Measurements from ENCODE around the gene HTRA2.
A peak's percentile ranks its signal among the peaks of the same experiment; 100 is the strongest.

Gene HTRA2

DNA sequence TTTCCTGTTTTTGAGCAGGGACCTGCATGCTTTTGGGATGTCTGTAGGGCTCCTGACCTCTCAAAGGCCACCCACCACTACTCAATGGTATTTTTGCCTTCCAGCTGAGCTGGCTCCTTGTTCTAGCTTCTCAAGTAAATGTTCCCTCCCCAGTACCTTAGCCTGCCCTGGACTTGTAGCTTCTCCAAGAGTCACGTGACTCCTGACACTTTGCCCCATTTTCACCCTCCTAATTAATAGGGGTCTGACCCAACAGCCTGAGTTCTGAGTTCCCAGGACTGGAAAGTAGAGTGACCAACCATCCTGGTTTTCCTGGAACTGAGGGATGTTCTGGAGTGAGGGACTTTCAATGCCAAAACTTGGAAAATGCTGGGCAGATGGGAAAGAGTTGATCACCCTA, 34.3 kb upstream of the HTRA2 start:
- TF ChIP-seq, protein P1, sequence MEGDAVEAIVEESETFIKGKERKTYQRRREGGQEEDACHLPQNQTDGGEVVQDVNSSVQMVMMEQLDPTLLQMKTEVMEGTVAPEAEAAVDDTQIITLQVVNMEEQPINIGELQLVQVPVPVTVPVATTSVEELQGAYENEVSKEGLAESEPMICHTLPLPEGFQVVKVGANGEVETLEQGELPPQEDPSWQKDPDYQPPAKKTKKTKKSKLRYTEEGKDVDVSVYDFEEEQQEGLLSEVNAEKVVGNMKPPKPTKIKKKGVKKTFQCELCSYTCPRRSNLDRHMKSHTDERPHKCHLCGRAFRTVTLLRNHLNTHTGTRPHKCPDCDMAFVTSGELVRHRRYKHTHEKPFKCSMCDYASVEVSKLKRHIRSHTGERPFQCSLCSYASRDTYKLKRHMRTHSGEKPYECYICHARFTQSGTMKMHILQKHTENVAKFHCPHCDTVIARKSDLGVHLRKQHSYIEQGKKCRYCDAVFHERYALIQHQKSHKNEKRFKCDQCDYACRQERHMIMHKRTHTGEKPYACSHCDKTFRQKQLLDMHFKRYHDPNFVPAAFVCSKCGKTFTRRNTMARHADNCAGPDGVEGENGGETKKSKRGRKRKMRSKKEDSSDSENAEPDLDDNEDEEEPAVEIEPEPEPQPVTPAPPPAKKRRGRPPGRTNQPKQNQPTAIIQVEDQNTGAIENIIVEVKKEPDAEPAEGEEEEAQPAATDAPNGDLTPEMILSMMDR (IDR thresholded peaks at IDR 0.05; ENCODE audit: unreplicated experiment in 3 of 3) = no peak
- Mint-ChIP-seq H3K27me3 (ENCODE audit: low read depth) (peaks cover 58% of the 10 kb centered on the region), H3K4me3 (no peak overlapping the region), H3K27ac (no peak overlapping the region), H3K4me1 (peaks cover 12% of the 10 kb centered on the region), H3K9me3 (no peaks in the 10 kb centered on the region), H3K36me3 (ENCODE audit: low read depth) (peaks cover 47% of the 10 kb centered on the region)

DNA sequence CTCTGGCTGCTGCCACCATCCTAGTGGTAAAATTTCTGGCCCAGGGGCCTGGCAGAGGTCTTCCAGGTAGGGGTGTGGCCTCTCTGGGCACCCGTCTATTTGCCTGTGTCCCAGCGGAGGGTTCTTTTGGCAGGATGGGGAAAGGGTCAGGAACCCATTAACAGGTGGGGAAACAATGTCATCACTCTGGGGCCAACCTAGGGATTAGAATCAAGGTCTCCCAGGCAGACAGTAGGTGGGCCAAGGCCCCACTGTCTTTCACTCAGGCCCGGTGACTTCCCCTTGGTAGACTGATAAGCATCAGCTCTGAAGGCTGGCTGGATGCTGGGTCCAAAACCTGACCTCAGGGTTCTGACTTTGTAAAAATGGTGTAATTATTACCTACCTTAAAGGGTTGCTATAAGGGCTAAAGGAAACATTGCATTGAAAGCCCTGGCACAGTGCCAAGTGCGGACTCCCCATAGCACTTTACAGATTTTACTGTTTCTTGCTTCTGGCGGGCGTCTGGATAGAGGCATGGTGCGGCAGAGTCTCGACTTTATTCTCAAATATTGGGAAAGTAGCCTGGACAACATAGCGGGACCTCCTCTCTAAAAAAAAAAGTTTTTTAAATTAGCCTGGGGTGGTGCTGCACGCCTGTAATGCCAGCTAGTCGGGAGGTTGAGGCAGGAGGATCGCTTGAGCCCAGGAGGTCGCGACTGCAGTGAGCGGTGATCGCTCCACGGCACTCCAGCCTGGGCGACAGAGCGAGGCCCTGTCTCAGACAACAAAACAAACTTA, 32.5 kb upstream of the HTRA2 start:
- peaks cover 28% of the 10 kb centered on the region for H3K4me1 Mint-ChIP-seq
- peak overlapping the region; percentile 58 to 89 (median 87) for H3K4me3 Mint-ChIP-seq
- H3K27ac Mint-ChIP-seq = no peak overlapping the region
- peaks cover 29% of the 10 kb centered on the region for H3K36me3 Mint-ChIP-seq (ENCODE audit: low read depth)
- TF ChIP-seq, protein P1 (IDR thresholded peaks at IDR 0.05; ENCODE audit: unreplicated experiment in 3 of 3) = no peak
- H3K9me3 Mint-ChIP-seq = no peaks in the 10 kb centered on the region
- H3K27me3 Mint-ChIP-seq (ENCODE audit: low read depth) = peaks cover 76% of the 10 kb centered on the region

DNA sequence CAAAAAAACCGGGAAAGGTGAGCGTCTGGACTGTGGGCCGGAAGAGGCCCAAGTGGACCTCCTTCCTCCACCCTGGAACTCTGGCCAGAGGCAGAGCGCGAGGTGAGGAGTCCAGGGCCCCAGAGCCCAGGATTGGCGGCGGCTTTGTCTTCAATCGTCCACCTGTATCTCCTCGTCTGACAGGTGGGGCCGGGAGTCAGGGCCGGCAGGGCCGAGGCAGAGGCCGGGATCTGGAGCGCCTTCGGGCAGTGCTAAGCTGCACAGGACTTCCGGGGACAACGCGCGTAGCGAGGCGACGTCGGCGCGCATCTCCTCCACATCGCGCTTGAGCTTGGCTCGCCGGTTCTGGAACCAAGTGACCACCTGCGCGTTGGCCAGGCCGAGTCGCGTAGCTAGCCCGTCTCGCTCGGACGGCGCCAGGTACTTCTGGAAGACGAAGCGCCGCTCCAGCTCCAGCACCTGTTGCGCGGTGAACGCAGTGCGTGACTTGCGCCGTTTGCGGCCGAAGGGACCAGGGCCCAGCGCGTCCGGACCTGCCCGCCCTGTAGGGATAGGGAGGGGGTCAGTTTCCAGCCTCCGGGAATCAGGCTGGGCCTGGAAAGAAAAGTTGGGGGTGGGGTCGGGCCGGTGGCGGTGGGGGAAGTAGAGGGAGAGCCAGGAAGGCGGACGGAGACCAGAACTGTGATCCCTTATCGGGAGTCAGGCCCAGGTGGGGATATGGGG, 31.8 kb upstream of the HTRA2 start:
- H3K36me3 Mint-ChIP-seq (ENCODE audit: low read depth) = peaks cover 26% of the 10 kb centered on the region
- peaks cover 34% of the 10 kb centered on the region for H3K4me1 Mint-ChIP-seq
- H3K4me3 Mint-ChIP-seq = peak overlapping the region; percentile 86 to 89 (median 87)
- peaks cover 83% of the 10 kb centered on the region for H3K27me3 Mint-ChIP-seq (ENCODE audit: low read depth)
- no peaks in the 10 kb centered on the region for H3K9me3 Mint-ChIP-seq
- peak overlapping the region in 2 of 3 experiments; percentile 23 to 79 for H3K27ac Mint-ChIP-seq
- TF ChIP-seq, protein P1 (IDR thresholded peaks at IDR 0.05; ENCODE audit: unreplicated experiment in 3 of 3) = no peak

DNA sequence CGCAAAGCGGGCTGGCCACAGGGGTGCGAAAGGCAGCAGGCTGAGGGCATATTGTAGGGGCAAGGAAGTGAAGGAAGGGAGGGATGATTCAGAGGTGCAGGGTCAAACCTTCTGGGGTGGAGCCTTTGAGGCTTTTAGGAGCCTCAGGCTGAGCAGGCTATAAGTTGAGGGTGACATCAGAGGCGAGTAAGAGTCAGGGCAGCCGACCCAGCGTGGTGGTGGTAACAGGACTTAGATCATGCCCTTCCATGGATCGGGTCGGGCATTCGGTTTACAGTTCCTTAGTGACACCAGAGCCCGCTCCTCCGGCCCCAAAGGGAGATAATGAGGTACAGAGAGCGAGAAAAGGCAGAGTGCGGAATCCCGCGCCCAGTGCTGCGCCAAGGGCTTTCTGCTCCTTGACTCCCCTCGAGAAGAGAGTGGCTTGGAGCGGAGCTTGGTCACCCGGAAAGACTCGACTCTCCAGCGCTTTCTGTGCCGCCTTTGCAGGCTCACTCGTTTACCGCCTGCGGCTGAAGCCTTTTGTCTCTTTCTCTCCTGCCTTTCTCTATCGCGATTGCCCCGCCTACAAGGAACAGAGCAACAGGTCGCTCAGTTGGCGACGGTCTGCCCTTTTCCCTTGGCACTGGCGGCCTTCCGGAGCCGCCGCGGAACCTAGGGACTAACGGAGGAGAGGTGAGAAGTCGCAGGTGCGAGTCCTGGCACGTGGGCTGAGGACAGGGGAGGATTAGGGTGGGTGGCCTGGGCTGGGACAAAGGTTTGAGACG, 31.1 kb upstream of the HTRA2 start:
- Mint-ChIP-seq H3K4me1 (peaks cover 34% of the 10 kb centered on the region), H3K27me3 (ENCODE audit: low read depth) (peaks cover 91% of the 10 kb centered on the region), H3K4me3 (peak overlapping the region; percentile 86 to 89 (median 87)), H3K36me3 (ENCODE audit: low read depth) (peaks cover 22% of the 10 kb centered on the region), H3K27ac (peak overlapping the region; percentile 57 to 79 (median 75)), H3K9me3 (no peaks in the 10 kb centered on the region)
- TF ChIP-seq, protein P1 (IDR thresholded peaks at IDR 0.05; ENCODE audit: unreplicated experiment in 3 of 3) = no peak

DNA sequence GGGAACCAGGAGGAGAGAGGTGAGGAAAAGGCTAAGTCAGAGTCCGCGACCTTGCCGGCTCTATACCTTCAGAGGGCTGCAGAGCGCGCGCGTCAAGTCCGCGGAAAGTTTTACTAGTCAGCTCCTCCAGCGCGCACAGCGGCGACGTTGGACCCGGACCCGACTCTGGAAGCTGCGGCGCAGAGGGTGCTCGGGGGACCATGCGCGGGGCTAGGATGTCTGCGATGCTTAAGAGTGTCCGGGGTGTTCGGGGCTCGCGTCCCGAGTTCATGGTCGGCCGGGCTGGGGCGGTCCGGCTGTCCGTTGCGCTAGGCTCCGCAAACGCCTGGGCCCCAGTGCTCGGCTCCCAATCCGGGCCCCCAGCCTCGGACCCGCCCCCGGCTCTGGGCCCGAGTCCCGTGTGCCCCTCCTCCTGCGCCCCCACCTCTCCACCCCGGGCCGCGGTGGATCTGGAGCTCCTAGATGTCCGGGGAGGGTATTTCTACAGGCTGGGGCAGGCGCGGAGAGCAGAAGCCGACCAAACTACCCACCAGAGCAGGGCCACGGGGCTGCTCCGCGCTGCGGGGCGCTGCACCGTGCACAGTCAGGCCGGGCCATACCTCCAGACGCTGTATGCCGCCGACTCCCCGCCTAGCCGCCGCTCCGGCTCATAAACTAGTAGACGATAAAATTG, 30.3 kb upstream of the HTRA2 start, which contains the start of gene LBX2:
TSS of gene LBX2 (minus strand) at position 337 of the 673 bp plus-strand sequence. CDS start at position 271, 66 bp downstream.
- Mint-ChIP-seq H3K27me3 (ENCODE audit: low read depth) (peaks cover 98% of the 10 kb centered on the region), H3K27ac (peak within 1 kb of the TSS; percentile 57 to 79 (median 75)), H3K4me1 (peaks cover 41% of the 10 kb centered on the region), H3K4me3 (peak within 1 kb of the TSS; percentile 86 to 89 (median 87)), H3K36me3 (ENCODE audit: low read depth) (peaks cover 18% of the 10 kb centered on the region), H3K9me3 (no peaks in the 10 kb centered on the region)
- TF ChIP-seq, protein P1 (IDR thresholded peaks at IDR 0.05; ENCODE audit: unreplicated experiment in 3 of 3) = no peak
